H1 (cell line): ENCODE measurements around the gene GNLY. TPM values are rescaled to one million over a fixed set of nuclear protein-coding genes. Genes with fewer than 3 reads are reported as not detected.

Source experiments
- CTCF ChIA-PET: fragments of 300-600 bp; sonication (Branson Sonifier 250); formaldehyde crosslinking; loops from one replicate; lab custom pipeline; 2021; ENCODE audit not compliant: partially characterized antibody; lab: Charles Lee
- POLR2A ChIA-PET: fragments of 300-600 bp; sonication (Branson Sonifier 250); formaldehyde crosslinking; loops from one replicate; lab custom pipeline; 2021; ENCODE audit warnings: inconsistent platforms; ENCODE audit not compliant: partially characterized antibody; lab: Charles Lee
- DNase-seq, 2 experiments: peaks; one replicate each; pipeline versions ENCODE4 v3.0.0 to v3.0.0-alpha.2; 2010 to 2022; ENCODE audit warnings: low spot score in 2 of 2, low read depth in 1 of 2, mixed read lengths in 1 of 2
- FAIRE-seq: peaks from 2 replicates; lab custom pipeline; 2011; peaks lifted over from hg19 to GRCh38; lab: Jason Lieb, UNC
- H2AFZ ChIP-seq: 2 replicates; pipeline ENCODE4 v1.8.1; 2012; ENCODE audit warnings: low read length, inconsistent platforms
- H2AK5ac ChIP-seq: 2 replicates; pipeline ENCODE4 v1.6.1; 2013; ENCODE audit warnings: low read depth, low read length
- H2BK120ac ChIP-seq: replicated peaks from 2 replicates; pipeline ENCODE3; 2013; ENCODE audit warnings: low read depth, low read length, inconsistent platforms
- H2BK12ac ChIP-seq: 2 replicates; pipeline ENCODE4 v1.6.1; 2013; ENCODE audit warnings: low read depth, low read length
- H2BK15ac ChIP-seq: 2 replicates; pipeline ENCODE4 v1.6.1; 2013; ENCODE audit warnings: low read length
- H2BK20ac ChIP-seq: 2 replicates; pipeline ENCODE4 v1.6.1; 2013; ENCODE audit warnings: low read length
- H2BK5ac ChIP-seq: 2 replicates; pipeline ENCODE4 v1.6.1; 2013; ENCODE audit warnings: low read depth, low read length
- H3K14ac ChIP-seq: 2 replicates; pipeline ENCODE4 v1.6.1; 2013; ENCODE audit warnings: inconsistent platforms; ENCODE audit not compliant: insufficient read length
- H3K18ac ChIP-seq: 2 replicates; pipeline ENCODE4 v1.6.1; 2013; ENCODE audit warnings: low read length; ENCODE audit errors: extremely low read depth
- H3K23ac ChIP-seq: 2 replicates; pipeline ENCODE4 v1.6.1; 2013; ENCODE audit warnings: inconsistent platforms; ENCODE audit not compliant: insufficient read length
- H3K23me2 ChIP-seq: 2 replicates; pipeline ENCODE4 v1.6.1; 2013; ENCODE audit warnings: low read depth, low read length
- H3K27ac ChIP-seq: 2 replicates; pipeline ENCODE4 v1.6.1; 2011; ENCODE audit warnings: low read depth, low read length, inconsistent platforms
- H3K27me3 ChIP-seq, 4 experiments: replicated peaks in 1 of 4; 1 replicate in 1 of 4; 2 replicates in 3 of 4; pipeline versions ENCODE4 v1.6.1 to v1.8.1; 2011 to 2013; ENCODE audit warnings: low read length in 3 of 4, mild to moderate bottlenecking in 3 of 4, inconsistent platforms in 2 of 4, mixed read lengths in 2 of 4, moderate library complexity in 1 of 4; ENCODE audit not compliant: control insufficient read depth in 3 of 4, insufficient read depth in 3 of 4; ENCODE audit errors: extremely low read depth in 1 of 4
- H3K36me3 ChIP-seq, 4 experiments: 2 replicates each; pipeline versions ENCODE4 v1.6.1 to v1.8.1; 2011 to 2013; ENCODE audit warnings: mild to moderate bottlenecking in 4 of 4, low read length in 3 of 4, moderate library complexity in 2 of 4, control low read depth in 1 of 4, inconsistent platforms in 1 of 4; ENCODE audit not compliant: insufficient read depth in 4 of 4, control insufficient read depth in 2 of 4
- H3K4ac ChIP-seq: replicated peaks from 2 replicates; pipeline ENCODE3; 2013; ENCODE audit warnings: low read length, low read depth, mixed read lengths, inconsistent platforms; ENCODE audit not compliant: insufficient read length
- H3K4me1 ChIP-seq, 4 experiments: replicated peaks in 1 of 4; 1 replicate in 1 of 4; 2 replicates in 3 of 4; pipeline versions ENCODE4 v1.6.1 to v1.8.1; 2011 to 2013; ENCODE audit warnings: low read length in 3 of 4, inconsistent platforms in 2 of 4, mixed read lengths in 1 of 4; ENCODE audit not compliant: insufficient read depth in 4 of 4, control insufficient read depth in 3 of 4
- H3K4me2 ChIP-seq, 2 experiments: 2 replicates each; pipeline versions ENCODE4 v1.6.1 to v1.8.1; 2011 to 2013; ENCODE audit warnings: low read depth in 2 of 2, low read length in 2 of 2, control low read depth in 1 of 2, inconsistent platforms in 1 of 2, mild to moderate bottlenecking in 1 of 2; ENCODE audit not compliant: insufficient read depth in 1 of 2
- H3K4me3 ChIP-seq, 4 experiments: fragments of 200-600, 300-600 bp in 1 of 4; sonication (generic), shearing (Covaris generic), sonication (Bioruptor Twin) in 1 of 4; 2 replicates each; pipeline versions ENCODE4 v1.5.1 to v1.8.1; 2011 to 2016; ENCODE audit warnings: low read length in 4 of 4, low read depth in 3 of 4, control low read depth in 2 of 4, inconsistent platforms in 2 of 4, mild to moderate bottlenecking in 2 of 4, mixed read lengths in 1 of 4, moderate library complexity in 1 of 4; ENCODE audit not compliant: insufficient read depth in 2 of 4; ENCODE audit errors: extremely low read depth in 1 of 4
- H3K56ac ChIP-seq: replicated peaks from 2 replicates; pipeline ENCODE3; 2013; ENCODE audit warnings: low read depth, mild to moderate bottlenecking, mixed read lengths, low read length, inconsistent platforms; ENCODE audit not compliant: insufficient read length
- H3K79me1 ChIP-seq: 2 replicates; pipeline ENCODE4 v1.6.1; 2013; ENCODE audit warnings: low read depth, low read length, control low read depth
- H3K79me2 ChIP-seq, 2 experiments: 2 replicates each; pipeline versions ENCODE4 v1.6.1 to v1.8.1; 2012 to 2013; ENCODE audit warnings: low read length in 2 of 2, mild to moderate bottlenecking in 2 of 2, inconsistent platforms in 1 of 2; ENCODE audit not compliant: insufficient read depth in 2 of 2, control insufficient read depth in 1 of 2
- H3K9ac ChIP-seq, 4 experiments: replicated peaks in 1 of 4; 1 replicate in 1 of 4; 2 replicates in 3 of 4; pipeline versions ENCODE4 v1.6.1 to v1.8.1; 2011 to 2013; ENCODE audit warnings: low read depth in 3 of 4, low read length in 3 of 4, control low read depth in 2 of 4, mild to moderate bottlenecking in 2 of 4, moderate library complexity in 2 of 4, inconsistent platforms in 1 of 4; ENCODE audit errors: extremely low read depth in 1 of 4
- H3K9me3 ChIP-seq, 2 experiments: 2 replicates each; pipeline versions ENCODE4 v1.6.1 to v1.8.1; 2012 to 2013; ENCODE audit warnings: mild to moderate bottlenecking in 2 of 2, moderate library complexity in 2 of 2, control low read depth in 1 of 2, inconsistent platforms in 1 of 2, low read depth in 1 of 2, low read length in 1 of 2, mixed read lengths in 1 of 2; ENCODE audit not compliant: insufficient read depth in 2 of 2
- H4K20me1 ChIP-seq, 2 experiments: replicated peaks in 1 of 2; 2 replicates each; pipeline versions ENCODE3 to v1.8.1; 2011 to 2013; ENCODE audit warnings: inconsistent platforms in 2 of 2, low read length in 2 of 2, mild to moderate bottlenecking in 1 of 2; ENCODE audit not compliant: insufficient read depth in 2 of 2, control insufficient read depth in 1 of 2
- H4K5ac ChIP-seq: 2 replicates; pipeline ENCODE4 v1.6.1; 2013; ENCODE audit warnings: low read length, low read depth, mixed read lengths, inconsistent platforms; ENCODE audit not compliant: insufficient read length
- H4K8ac ChIP-seq: 2 replicates; pipeline ENCODE4 v1.8.0; 2013; ENCODE audit warnings: mild to moderate bottlenecking, moderate library complexity, low read length, inconsistent platforms; ENCODE audit not compliant: insufficient read depth; ENCODE audit errors: extremely low read depth
- H4K91ac ChIP-seq: replicated peaks from 2 replicates; pipeline ENCODE3; 2013; ENCODE audit warnings: low read length, mixed read lengths, inconsistent platforms; ENCODE audit not compliant: insufficient read length
- CTBP2 ChIP-seq: IDR thresholded peaks from 2 replicates; pipeline ENCODE4 v1.7.0; 2011; ENCODE audit warnings: borderline replicate concordance, mild to moderate bottlenecking, moderate library complexity, mixed read lengths, low read length; ENCODE audit not compliant: insufficient read depth, insufficient read length
- E2F6 ChIP-seq: IDR thresholded peaks from 2 replicates; pipeline ENCODE4 v1.6.1; 2012; ENCODE audit warnings: inconsistent platforms
- EGR1 ChIP-seq: IDR thresholded peaks from 2 replicates; pipeline ENCODE4 v1.6.1; 2011; ENCODE audit warnings: low read depth, low read length, borderline replicate concordance
- FOSL1 ChIP-seq: IDR thresholded peaks from 2 replicates; pipeline ENCODE4 v1.6.1; 2011; ENCODE audit warnings: mild to moderate bottlenecking, low read depth, low read length, moderate library complexity; ENCODE audit not compliant: insufficient read depth
- MAFK ChIP-seq: IDR thresholded peaks from 2 replicates; pipeline ENCODE4 v1.6.1; 2012; ENCODE audit warnings: low read depth, mild to moderate bottlenecking, improper control_type of control experiment, low read length
- RBBP5 ChIP-seq: IDR thresholded peaks from 2 replicates; pipeline ENCODE4 v1.7.1; 2012; ENCODE audit warnings: low read depth, mild to moderate bottlenecking, inconsistent platforms, low read length, moderate library complexity, borderline replicate concordance
- WGBS, 2 experiments: shearing (Covaris generic) in 1 of 2; methylation state at CpG; one replicate each; pipeline versions ENCODE4 v1.1.6 to v1.1.7; 2013 to 2015; ENCODE audit warnings: low lambda C conversion rate in 2 of 2, mixed read lengths in 2 of 2, inconsistent platforms in 1 of 2, low coverage in 1 of 2, missing lambda C conversion rate in 1 of 2; ENCODE audit not compliant: insufficient replicate concordance in 2 of 2, insufficient coverage in 1 of 2, insufficient read length in 1 of 2; ENCODE audit errors: extremely low coverage in 1 of 2, missing lambda C conversion rate in 1 of 2; 5-methylcytosine and 5-hydroxymethylcytosine counted together
- polyA plus RNA-seq, 7 experiments: library from polyadenylated mRNA; depleted of rRNA in 3 of 7; stranded (reverse) in 5 of 7; unstranded in 2 of 7; fragments of >200 nt in 5 of 7; fragments of 200-250 nt in 2 of 7; gene quantifications; 1 replicate in 5 of 7; 2 replicates in 1 of 7; 4 replicates in 1 of 7; pipeline versions ENCODE4 v1.2.1 to v1.2.3, GENCODE V29; 2011 to 2013; ENCODE audit warnings: missing spikeins in 2 of 7, mixed read lengths in 2 of 7
- total RNA-seq: library from RNA; stranded (reverse); fragmentation: NEBNext Ultra II Directional; extraction: Animal tissue kit (Norgen Biotek cat#: 25700); gene quantifications from 2 replicates; pipeline ENCODE4 v1.2.1, GENCODE V29; 2021
- TF ChIP-seq, protein P1 (sequence below): IDR thresholded peaks from 2 replicates; pipeline ENCODE4 v1.6.1; 2011; ENCODE audit warnings: low read depth, mild to moderate bottlenecking, low read length; ENCODE audit not compliant: insufficient read depth
- TF ChIP-seq, protein P2 (sequence below), 3 experiments: IDR thresholded peaks; 1 replicate in 2 of 3; 2 replicates in 1 of 3; pipeline versions ENCODE4 v1.5.1 to v1.6.1; 2011; ENCODE audit warnings: low read length in 3 of 3, mild to moderate bottlenecking in 3 of 3, inconsistent platforms in 2 of 3, low read depth in 1 of 3, moderate library complexity in 1 of 3; ENCODE audit not compliant: insufficient read depth in 1 of 3; ENCODE audit errors: control extremely low read depth in 1 of 3

Gene GNLY
- total and polyA plus RNA-seq, 2 of the 8 experiments (the other 6 are each of a cell fraction or from before 2014, with no cell fraction given): 0.03 TPM; not detected in 1

- H2BK5ac ChIP-seq: no peak overlapping the region
- no peak overlapping the region for H4K5ac ChIP-seq
- 84% methylated on average over 10 of the region's 10 CpGs; no CpG with 5 or more reads in 1 of the 2 experiments for WGBS, 2 experiments
- TF ChIP-seq FOSL1 (no peak), EGR1 (no peak), CTBP2 (no peak), RBBP5 (no peak), MAFK (no peak), E2F6 (no peak)
- TF ChIP-seq, protein P1, sequence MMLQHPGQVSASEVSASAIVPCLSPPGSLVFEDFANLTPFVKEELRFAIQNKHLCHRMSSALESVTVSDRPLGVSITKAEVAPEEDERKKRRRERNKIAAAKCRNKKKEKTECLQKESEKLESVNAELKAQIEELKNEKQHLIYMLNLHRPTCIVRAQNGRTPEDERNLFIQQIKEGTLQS: no peak
- TF ChIP-seq, protein P2, sequence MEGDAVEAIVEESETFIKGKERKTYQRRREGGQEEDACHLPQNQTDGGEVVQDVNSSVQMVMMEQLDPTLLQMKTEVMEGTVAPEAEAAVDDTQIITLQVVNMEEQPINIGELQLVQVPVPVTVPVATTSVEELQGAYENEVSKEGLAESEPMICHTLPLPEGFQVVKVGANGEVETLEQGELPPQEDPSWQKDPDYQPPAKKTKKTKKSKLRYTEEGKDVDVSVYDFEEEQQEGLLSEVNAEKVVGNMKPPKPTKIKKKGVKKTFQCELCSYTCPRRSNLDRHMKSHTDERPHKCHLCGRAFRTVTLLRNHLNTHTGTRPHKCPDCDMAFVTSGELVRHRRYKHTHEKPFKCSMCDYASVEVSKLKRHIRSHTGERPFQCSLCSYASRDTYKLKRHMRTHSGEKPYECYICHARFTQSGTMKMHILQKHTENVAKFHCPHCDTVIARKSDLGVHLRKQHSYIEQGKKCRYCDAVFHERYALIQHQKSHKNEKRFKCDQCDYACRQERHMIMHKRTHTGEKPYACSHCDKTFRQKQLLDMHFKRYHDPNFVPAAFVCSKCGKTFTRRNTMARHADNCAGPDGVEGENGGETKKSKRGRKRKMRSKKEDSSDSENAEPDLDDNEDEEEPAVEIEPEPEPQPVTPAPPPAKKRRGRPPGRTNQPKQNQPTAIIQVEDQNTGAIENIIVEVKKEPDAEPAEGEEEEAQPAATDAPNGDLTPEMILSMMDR (IDR thresholded peaks at IDR 0.05; ENCODE audit: control extremely low read depth in 1 of 3, insufficient read depth in 1 of 3, low read depth in 1 of 3, low read length in 3 of 3): no peak
Measured at GRCh38 chr2:85730686-85731230, 36.6 kb downstream of the GNLY start.

More at GRCh38 chr2:85730686-85731230, 36.6 kb downstream of the GNLY start:
- Histone ChIP-seq H3K27ac (no peak overlapping the region), H2BK15ac (no peak overlapping the region), H2BK120ac (no peak overlapping the region), H3K4me2 (no peak overlapping the region), H2AFZ (no peak overlapping the region), H3K27me3 (no peaks in the 10 kb centered on the region), H3K4ac (no peak overlapping the region), H3K23ac (no peak overlapping the region), H3K4me1 (no peaks in the 10 kb centered on the region), H3K36me3 (no peaks in the 10 kb centered on the region), H4K20me1 (no peaks in the 10 kb centered on the region), H3K14ac (no peak overlapping the region), H3K18ac (no peak overlapping the region), H3K9ac (no peak overlapping the region), H2AK5ac (no peak overlapping the region), H3K23me2 (no peaks in the 10 kb centered on the region), H2BK12ac (no peak overlapping the region), H4K91ac (no peak overlapping the region), H3K4me3 (no peak overlapping the region), H3K56ac (no peak overlapping the region), H3K79me2 (no peaks in the 10 kb centered on the region), H2BK20ac (no peak overlapping the region), H3K9me3 (no peaks in the 10 kb centered on the region), H3K79me1 (no peaks in the 10 kb centered on the region), H4K8ac (no peak overlapping the region)
- DNase-seq (no peak), FAIRE-seq (no peak)
- POLR2A ChIA-PET: no interaction called here
- CTCF ChIA-PET: interaction anchor here (1.0 to 47.8 kb wide), 11 partner anchors 10 to 349 kb away, joined by 3 to 986 read pairs (median 6); no protein-coding TSS in a partner anchor
